ENCODE data around the gene UQCR10.

UQCR10 gene

DNA sequence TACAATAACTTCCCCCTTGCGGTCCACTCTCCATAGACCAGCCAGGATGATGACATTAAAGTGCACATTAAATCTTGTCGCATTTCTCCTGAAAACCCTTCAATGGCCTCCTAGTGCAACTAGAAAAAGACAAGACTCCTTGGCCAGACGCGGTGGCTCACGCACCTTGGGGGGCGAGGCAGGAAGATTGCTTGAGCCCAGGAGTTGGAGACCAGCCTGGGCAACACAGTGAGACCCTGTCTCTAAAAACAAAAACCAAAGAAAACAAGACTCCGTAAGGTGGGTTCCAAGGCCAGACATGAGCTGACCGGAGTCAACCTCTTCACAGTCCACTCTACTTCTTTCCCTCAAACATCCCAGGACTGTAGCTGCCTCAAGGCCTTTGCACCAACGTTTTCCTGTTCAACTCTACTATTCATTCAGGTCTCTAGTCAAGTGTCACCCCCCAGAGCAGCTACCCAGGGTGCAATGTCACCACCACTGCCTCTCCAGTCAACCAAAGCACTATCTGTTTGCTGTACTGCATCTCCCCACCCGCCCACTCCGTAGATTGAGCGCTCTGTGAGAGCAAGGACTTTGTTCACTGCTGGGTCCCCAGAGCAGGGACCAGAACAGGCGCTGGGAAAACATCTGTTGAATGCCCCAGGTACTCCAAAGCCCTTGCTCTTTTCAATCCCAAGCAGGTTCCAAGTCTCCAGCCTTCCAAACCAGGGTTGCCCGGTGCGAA is 1.1 kb upstream of the UQCR10 start:
- peak overlapping the region; percentile 87 for H2AFZ ChIP-seq (ENCODE audit: low read depth, low read length)
- H3K18ac ChIP-seq (ENCODE audit: low read depth in 1 of 2, low read length in 2 of 2): peak overlapping the region; percentile 65 to 73
- no peak overlapping the region for H2BK5ac ChIP-seq (ENCODE audit: low read depth, low read length, poor library complexity, severe bottlenecking)
- no peak for DNase-seq
- peak overlapping the region; percentile 75 for H3K4me2 ChIP-seq (ENCODE audit: low read length, poor library complexity, severe bottlenecking)
- peak overlapping the region in 1 of 2 experiments; percentile 93 for H3K14ac ChIP-seq (ENCODE audit: low read length in 2 of 2)
- no peaks in the 10 kb centered on the region for H3K27me3 ChIP-seq (ENCODE audit: control insufficient read depth in 1 of 2, insufficient read depth in 1 of 2, low read length in 2 of 2)
- H2BK15ac ChIP-seq (ENCODE audit: low read depth, poor library complexity, severe bottlenecking): no peak overlapping the region
- H3K27ac ChIP-seq (ENCODE audit: low read length, poor library complexity, severe bottlenecking): peak overlapping the region; percentile 79
- peaks cover 20% of the 10 kb centered on the region for H3K79me1 ChIP-seq (replicated peaks; ENCODE audit: low read length, poor library complexity, severe bottlenecking)
- H2BK12ac ChIP-seq (ENCODE audit: low read length in 2 of 2): no peak overlapping the region
- H3K23ac ChIP-seq (ENCODE audit: low read length in 2 of 2): no peak overlapping the region
- H3K36me3 ChIP-seq (ENCODE audit: control insufficient read depth in 1 of 2, insufficient read depth in 2 of 2, low read depth in 1 of 2, low read length in 2 of 2): peaks cover 14 to 22% of the 10 kb centered on the region in 2 experiments
- H4K8ac ChIP-seq (ENCODE audit: low read length): peak overlapping the region; percentile 3
- no peak overlapping the region for H4K91ac ChIP-seq (ENCODE audit: low read length)
- H2AK5ac ChIP-seq (ENCODE audit: low read length, severe bottlenecking): no peak overlapping the region
- H3K4me3 ChIP-seq (ENCODE audit: insufficient read depth in 1 of 2, low read depth in 1 of 2, low read length in 2 of 2): peak overlapping the region; percentile 70 to 97
- H3K9me3 ChIP-seq (ENCODE audit: control insufficient read depth, low read length): no peaks in the 10 kb centered on the region
- peaks cover 14% of the 10 kb centered on the region for H3K4me1 ChIP-seq (ENCODE audit: control insufficient read depth, insufficient read depth, low read depth, low read length)
- peak overlapping the region in 1 of 2 experiments; percentile 74 for H3K4ac ChIP-seq (ENCODE audit: low read depth in 1 of 2, low read length in 2 of 2)
- H2BK120ac ChIP-seq (ENCODE audit: low read depth, low read length): no peak overlapping the region
- H3K9ac ChIP-seq (ENCODE audit: low read length): peak overlapping the region; percentile 97
- 61% methylated on average over 15 of the region's 15 CpGs for WGBS

DNA sequence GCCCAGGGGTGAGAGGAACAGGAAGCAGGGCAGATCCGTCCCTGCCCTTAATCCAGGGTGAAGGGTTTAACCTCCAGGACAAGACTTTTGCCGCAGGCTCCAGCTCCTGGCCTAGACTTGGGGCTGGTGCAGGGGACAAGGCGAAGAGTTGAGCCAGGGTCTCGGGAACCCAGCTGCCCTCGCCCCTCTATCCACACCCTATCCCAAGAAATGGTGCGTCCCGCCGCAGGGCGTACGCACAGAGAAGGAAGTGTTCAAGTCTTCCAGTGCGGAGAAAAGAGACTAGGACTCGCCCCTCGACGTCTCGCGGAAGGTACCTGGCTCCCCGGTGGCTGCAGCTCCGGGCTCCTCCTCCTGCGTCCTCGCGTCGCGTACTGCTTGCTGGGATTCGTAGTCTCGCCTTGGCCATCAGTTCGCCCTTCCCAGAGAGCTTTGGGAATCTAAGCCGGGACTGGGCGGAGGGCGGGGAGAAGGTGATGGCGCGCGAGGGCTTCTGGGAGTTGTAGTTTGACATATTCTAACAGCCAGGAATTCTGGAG is 468 bp upstream of the UQCR10 start, which contains the start of gene ZMAT5:
ZMAT5 (minus strand) TSS at position 376 of the 539 bp plus-strand sequence. CDS start 18,463 bp downstream, outside the sequence.
- H4K8ac ChIP-seq (ENCODE audit: low read length): peak within 1 kb of the TSS; percentile 83
- peak within 1 kb of the TSS; percentile 97 for H3K4me3 ChIP-seq (ENCODE audit: insufficient read depth in 1 of 2, low read depth in 1 of 2, low read length in 2 of 2)
- no peaks in the 10 kb centered on the region for H3K27me3 ChIP-seq (ENCODE audit: control insufficient read depth in 1 of 2, insufficient read depth in 1 of 2, low read length in 2 of 2)
- H2AK5ac ChIP-seq (ENCODE audit: low read length, severe bottlenecking): no peak within 1 kb of the TSS
- peaks cover 19 to 24% of the 10 kb centered on the region in 2 experiments for H3K36me3 ChIP-seq (ENCODE audit: control insufficient read depth in 1 of 2, insufficient read depth in 2 of 2, low read depth in 1 of 2, low read length in 2 of 2)
- peak within 1 kb of the TSS in 1 of 2 experiments; percentile 99 for H3K14ac ChIP-seq (ENCODE audit: low read length in 2 of 2)
- peaks cover 14% of the 10 kb centered on the region for H3K4me1 ChIP-seq (ENCODE audit: control insufficient read depth, insufficient read depth, low read depth, low read length)
- H2BK120ac ChIP-seq (ENCODE audit: low read depth, low read length): no peak within 1 kb of the TSS
- H2BK15ac ChIP-seq (ENCODE audit: low read depth, poor library complexity, severe bottlenecking): no peak within 1 kb of the TSS
- H3K4me2 ChIP-seq (ENCODE audit: low read length, poor library complexity, severe bottlenecking): peak within 1 kb of the TSS; percentile 84
- WGBS: under 1% methylated on average over 32 of the region's 32 CpGs
- no peak within 1 kb of the TSS for H2BK12ac ChIP-seq (ENCODE audit: low read length in 2 of 2)
- no peaks in the 10 kb centered on the region for H3K9me3 ChIP-seq (ENCODE audit: control insufficient read depth, low read length)
- no peak within 1 kb of the TSS for H2BK5ac ChIP-seq (ENCODE audit: low read depth, low read length, poor library complexity, severe bottlenecking)
- H3K18ac ChIP-seq (ENCODE audit: low read depth in 1 of 2, low read length in 2 of 2): peak within 1 kb of the TSS; percentile 86 to 100
- H2AFZ ChIP-seq (ENCODE audit: low read depth, low read length): peak within 1 kb of the TSS; percentile 88
- H3K9ac ChIP-seq (ENCODE audit: low read length): peak within 1 kb of the TSS; percentile 97
- peak within 1 kb of the TSS; percentile 36 to 92 for H3K4ac ChIP-seq (ENCODE audit: low read depth in 1 of 2, low read length in 2 of 2)
- DNase-seq: peak; percentile 97
- peaks cover 22% of the 10 kb centered on the region for H3K79me1 ChIP-seq (replicated peaks; ENCODE audit: low read length, poor library complexity, severe bottlenecking)
- H4K91ac ChIP-seq (ENCODE audit: low read length): peak within 1 kb of the TSS; percentile 94
- H3K23ac ChIP-seq (ENCODE audit: low read length in 2 of 2): no peak within 1 kb of the TSS
- peak within 1 kb of the TSS; percentile 79 for H3K27ac ChIP-seq (ENCODE audit: low read length, poor library complexity, severe bottlenecking)

DNA sequence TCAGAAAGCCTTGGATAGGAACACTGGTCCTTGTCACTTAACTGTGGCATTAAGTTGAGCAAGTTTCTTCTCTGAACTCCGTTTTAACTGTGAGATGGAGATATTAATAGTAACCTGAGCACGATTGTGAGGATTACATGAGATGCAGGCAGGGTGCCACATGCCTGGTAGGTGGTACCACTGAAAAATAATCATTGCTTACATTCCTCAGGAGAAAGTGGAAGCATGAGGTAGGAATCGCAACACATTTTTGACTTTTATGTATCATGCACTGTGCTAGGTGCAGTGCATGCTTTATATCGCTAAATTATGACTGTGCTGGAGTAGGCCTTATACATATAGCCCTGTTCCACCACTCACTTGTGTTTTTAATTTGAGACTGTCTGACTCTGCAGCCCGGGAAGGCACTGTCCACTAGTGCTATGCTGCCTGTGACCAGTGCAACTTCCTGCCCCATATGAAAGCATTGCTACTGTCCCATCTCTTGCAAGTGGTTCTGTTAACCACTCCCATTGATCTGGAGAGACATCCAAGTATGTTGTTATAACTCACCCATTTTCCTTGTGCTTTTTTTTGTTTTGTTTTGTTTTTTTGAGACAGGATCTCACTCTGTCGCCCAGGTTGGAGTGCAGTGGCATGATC is 1.0 kb downstream of the UQCR10 start:
- WGBS: 73% methylated on average over 6 of the region's 6 CpGs
- H3K9ac ChIP-seq (ENCODE audit: low read length): peak overlapping the region; percentile 97
- peak; percentile 26 for DNase-seq
- peaks cover 15% of the 10 kb centered on the region for H3K4me1 ChIP-seq (ENCODE audit: control insufficient read depth, insufficient read depth, low read depth, low read length)
- H3K27ac ChIP-seq (ENCODE audit: low read length, poor library complexity, severe bottlenecking): peak overlapping the region; percentile 5
- peak overlapping the region; percentile 97 for H3K4me3 ChIP-seq (ENCODE audit: insufficient read depth in 1 of 2, low read depth in 1 of 2, low read length in 2 of 2)
- H2BK12ac ChIP-seq (ENCODE audit: low read length in 2 of 2): no peak overlapping the region
- no peak overlapping the region for H3K14ac ChIP-seq (ENCODE audit: low read length in 2 of 2)
- no peak overlapping the region for H3K18ac ChIP-seq (ENCODE audit: low read depth in 1 of 2, low read length in 2 of 2)
- H3K9me3 ChIP-seq (ENCODE audit: control insufficient read depth, low read length): no peaks in the 10 kb centered on the region
- H3K4ac ChIP-seq (ENCODE audit: low read depth in 1 of 2, low read length in 2 of 2): no peak overlapping the region
- no peak overlapping the region for H3K23ac ChIP-seq (ENCODE audit: low read length in 2 of 2)
- peak overlapping the region; percentile 84 for H3K4me2 ChIP-seq (ENCODE audit: low read length, poor library complexity, severe bottlenecking)
- H4K91ac ChIP-seq (ENCODE audit: low read length): no peak overlapping the region
- no peak overlapping the region for H2AFZ ChIP-seq (ENCODE audit: low read depth, low read length)
- H4K8ac ChIP-seq (ENCODE audit: low read length): peak overlapping the region; percentile 83
- peaks cover 19 to 24% of the 10 kb centered on the region in 2 experiments for H3K36me3 ChIP-seq (ENCODE audit: control insufficient read depth in 1 of 2, insufficient read depth in 2 of 2, low read depth in 1 of 2, low read length in 2 of 2)
- H2BK5ac ChIP-seq (ENCODE audit: low read depth, low read length, poor library complexity, severe bottlenecking): no peak overlapping the region
- H3K79me1 ChIP-seq (replicated peaks; ENCODE audit: low read length, poor library complexity, severe bottlenecking): peaks cover 22% of the 10 kb centered on the region
- H2BK120ac ChIP-seq (ENCODE audit: low read depth, low read length): no peak overlapping the region
- H3K27me3 ChIP-seq (ENCODE audit: control insufficient read depth in 1 of 2, insufficient read depth in 1 of 2, low read length in 2 of 2): no peaks in the 10 kb centered on the region
- H2BK15ac ChIP-seq (ENCODE audit: low read depth, poor library complexity, severe bottlenecking): no peak overlapping the region
- H2AK5ac ChIP-seq (ENCODE audit: low read length, severe bottlenecking): no peak overlapping the region

Data from mesenchymal stem cell (in vitro differentiated cells and primary cell).